A204.1 (cell line): Measurements from ENCODE around the gene KIF6.

Source experiments
- FAIRE-seq: peaks from 2 replicates; lab custom pipeline; 2012; peaks lifted over from hg19 to GRCh38; lab: Jason Lieb, UNC

Gene KIF6

DNA sequence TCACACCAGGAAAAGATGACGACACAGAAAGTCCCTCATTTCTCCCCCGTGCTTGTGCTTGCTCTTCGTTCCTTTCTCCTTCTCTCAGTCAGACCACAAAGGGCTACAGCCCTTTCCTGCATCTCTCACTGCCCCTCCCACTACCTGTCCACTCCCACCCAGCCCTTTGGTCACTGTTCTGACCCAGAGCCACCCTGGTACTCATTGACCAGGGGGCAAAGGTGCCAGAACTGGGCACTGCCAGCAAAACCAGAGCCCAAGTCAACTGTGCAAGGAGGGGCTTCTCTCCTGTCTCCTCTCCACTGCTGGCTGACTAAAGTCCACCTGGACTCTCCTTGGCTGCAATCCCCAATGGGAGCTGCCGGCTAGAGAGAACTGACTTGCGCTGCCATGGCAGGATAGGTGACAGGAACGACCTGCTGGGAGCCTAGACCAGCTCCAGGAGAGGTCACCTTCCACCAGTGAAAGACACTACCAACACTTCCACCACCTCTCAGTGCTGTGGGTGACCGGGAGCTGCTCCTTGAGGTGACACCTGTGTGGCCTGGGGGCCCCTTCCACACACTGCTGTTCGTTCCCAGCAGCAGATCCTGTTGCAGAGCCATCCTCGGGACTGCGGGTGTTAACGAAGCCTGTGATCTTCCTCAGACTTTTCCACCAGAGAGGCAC, 443.8 kb downstream of the KIF6 start:
- FAIRE-seq = no peak

- no peak for FAIRE-seq
Observed at GRCh38 chr6:39280247-39280731, 444.9 kb downstream of the KIF6 start.
